Measurements from ENCODE around the gene HOOK1.

The HOOK1 gene

GRCh38 chr1:59819566-59820438 is 5.1 kb downstream of the HOOK1 start:
- TF ChIP-seq EZH2phosphoT487 (IDR thresholded peaks at IDR 0.05; ENCODE audit: borderline replicate concordance, low read length) (no peak), CTCF (IDR thresholded peaks at IDR 0.05; ENCODE audit: low read depth, low read length, poor library complexity, severe bottlenecking) (no peak)
- Histone ChIP-seq H3K4me2 (ENCODE audit: low read length) (no peak overlapping the region), H3K27me3 (ENCODE audit: control insufficient read depth, low read length) (no peaks in the 10 kb centered on the region), H3K27ac (ENCODE audit: low read depth, low read length) (no peak overlapping the region), H4K20me1 (ENCODE audit: control insufficient read depth, insufficient read depth, low read depth, low read length) (no peaks in the 10 kb centered on the region), H3K9me2 (replicated peaks; ENCODE audit: control insufficient read depth, low read length) (no peaks in the 10 kb centered on the region), H3K79me2 (ENCODE audit: control insufficient read depth, low read length) (no peaks in the 10 kb centered on the region), H3K4me1 (ENCODE audit: control insufficient read depth, low read length) (no peaks in the 10 kb centered on the region), H3K9me3 (ENCODE audit: control insufficient read depth, insufficient read depth, low read length) (no peaks in the 10 kb centered on the region), H3K36me3 (ENCODE audit: control insufficient read depth, low read length) (no peaks in the 10 kb centered on the region), H3K4me3 (ENCODE audit: low read length) (no peak overlapping the region), H3F3A (ENCODE audit: control insufficient read depth, insufficient read depth) (no peaks in the 10 kb centered on the region)

GRCh38 chr1:59827055-59827643 is 12.4 kb downstream of the HOOK1 start:
- no peak for TF ChIP-seq CTCF (IDR thresholded peaks at IDR 0.05; ENCODE audit: low read depth, low read length, poor library complexity, severe bottlenecking)
- TF ChIP-seq EZH2phosphoT487 (IDR thresholded peaks at IDR 0.05; ENCODE audit: borderline replicate concordance, low read length) = no peak
- no peaks in the 10 kb centered on the region for H3K27me3 ChIP-seq (ENCODE audit: control insufficient read depth, low read length)
- no peaks in the 10 kb centered on the region for H4K20me1 ChIP-seq (ENCODE audit: control insufficient read depth, insufficient read depth, low read depth, low read length)
- H3K27ac ChIP-seq (ENCODE audit: low read depth, low read length) = no peak overlapping the region
- H3K9me2 ChIP-seq (replicated peaks; ENCODE audit: control insufficient read depth, low read length) = no peaks in the 10 kb centered on the region
- H3K4me2 ChIP-seq (ENCODE audit: low read length) = no peak overlapping the region
- no peaks in the 10 kb centered on the region for H3K79me2 ChIP-seq (ENCODE audit: control insufficient read depth, low read length)
- no peaks in the 10 kb centered on the region for H3K9me3 ChIP-seq (ENCODE audit: control insufficient read depth, insufficient read depth, low read length)
- no peaks in the 10 kb centered on the region for H3F3A ChIP-seq (ENCODE audit: control insufficient read depth, insufficient read depth)
- no peaks in the 10 kb centered on the region for H3K4me1 ChIP-seq (ENCODE audit: control insufficient read depth, low read length)
- no peak overlapping the region for H3K4me3 ChIP-seq (ENCODE audit: low read length)
- no peaks in the 10 kb centered on the region for H3K36me3 ChIP-seq (ENCODE audit: control insufficient read depth, low read length)

- H3K4me3 ChIP-seq (ENCODE audit: low read length) = no peak overlapping the region
- no peaks in the 10 kb centered on the region for H3K79me2 ChIP-seq (ENCODE audit: control insufficient read depth, low read length)
- no peaks in the 10 kb centered on the region for H4K20me1 ChIP-seq (ENCODE audit: control insufficient read depth, insufficient read depth, low read depth, low read length)
- no peaks in the 10 kb centered on the region for H3K27me3 ChIP-seq (ENCODE audit: control insufficient read depth, low read length)
- H3K36me3 ChIP-seq (ENCODE audit: control insufficient read depth, low read length) = no peaks in the 10 kb centered on the region
- no peaks in the 10 kb centered on the region for H3K9me3 ChIP-seq (ENCODE audit: control insufficient read depth, insufficient read depth, low read length)
- no peaks in the 10 kb centered on the region for H3K9me2 ChIP-seq (replicated peaks; ENCODE audit: control insufficient read depth, low read length)
- TF ChIP-seq EZH2phosphoT487 (IDR thresholded peaks at IDR 0.05; ENCODE audit: borderline replicate concordance, low read length) = no peak
- no peak for TF ChIP-seq CTCF (IDR thresholded peaks at IDR 0.05; ENCODE audit: low read depth, low read length, poor library complexity, severe bottlenecking)
- no peak overlapping the region for H3K27ac ChIP-seq (ENCODE audit: low read depth, low read length)
- no peak overlapping the region for H3K4me2 ChIP-seq (ENCODE audit: low read length)
- H3K4me1 ChIP-seq (ENCODE audit: control insufficient read depth, low read length) = no peaks in the 10 kb centered on the region
- H3F3A ChIP-seq (ENCODE audit: control insufficient read depth, insufficient read depth) = no peaks in the 10 kb centered on the region
Observed at GRCh38 chr1:59828160-59828559, 13.4 kb downstream of the HOOK1 start.
